ENCODE measurements around the gene MOB2. TPM values are rescaled to one million over a fixed set of nuclear protein-coding genes. Genes with fewer than 3 reads are reported as not detected.

MOB2 gene
- polyA plus RNA-seq, 3 donors: 22.1 to 44.1 (median 22.5) TPM

DNA sequence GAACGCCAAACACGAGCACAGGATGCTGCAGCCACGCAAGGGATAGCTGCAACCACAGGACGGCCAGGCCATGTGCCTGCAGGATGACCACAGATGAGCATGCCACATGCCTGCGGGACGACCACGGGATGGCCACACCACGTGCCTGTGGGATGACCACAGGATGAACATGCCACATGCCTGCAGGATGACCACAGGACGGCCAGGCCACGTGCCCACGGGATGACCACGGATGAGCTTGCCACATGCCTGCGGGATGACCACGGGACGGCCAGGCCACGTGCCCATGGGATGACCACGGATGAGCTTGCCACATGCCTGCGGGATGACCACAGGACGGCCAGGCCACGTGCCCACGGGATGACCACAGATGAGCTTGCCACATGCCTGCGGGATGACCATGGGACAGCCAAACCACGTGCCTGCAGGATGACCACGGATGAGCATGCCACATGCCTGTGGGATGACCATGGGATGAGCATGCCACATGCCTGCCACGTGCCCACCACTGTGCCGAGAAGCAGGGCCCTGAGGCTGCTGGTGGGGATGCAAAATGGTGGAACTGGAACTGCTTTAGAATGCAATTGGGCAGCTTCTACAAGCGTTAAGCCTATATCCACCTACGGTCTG, 12.8 kb upstream of the MOB2 start:
- TF ChIP-seq, protein P1, sequence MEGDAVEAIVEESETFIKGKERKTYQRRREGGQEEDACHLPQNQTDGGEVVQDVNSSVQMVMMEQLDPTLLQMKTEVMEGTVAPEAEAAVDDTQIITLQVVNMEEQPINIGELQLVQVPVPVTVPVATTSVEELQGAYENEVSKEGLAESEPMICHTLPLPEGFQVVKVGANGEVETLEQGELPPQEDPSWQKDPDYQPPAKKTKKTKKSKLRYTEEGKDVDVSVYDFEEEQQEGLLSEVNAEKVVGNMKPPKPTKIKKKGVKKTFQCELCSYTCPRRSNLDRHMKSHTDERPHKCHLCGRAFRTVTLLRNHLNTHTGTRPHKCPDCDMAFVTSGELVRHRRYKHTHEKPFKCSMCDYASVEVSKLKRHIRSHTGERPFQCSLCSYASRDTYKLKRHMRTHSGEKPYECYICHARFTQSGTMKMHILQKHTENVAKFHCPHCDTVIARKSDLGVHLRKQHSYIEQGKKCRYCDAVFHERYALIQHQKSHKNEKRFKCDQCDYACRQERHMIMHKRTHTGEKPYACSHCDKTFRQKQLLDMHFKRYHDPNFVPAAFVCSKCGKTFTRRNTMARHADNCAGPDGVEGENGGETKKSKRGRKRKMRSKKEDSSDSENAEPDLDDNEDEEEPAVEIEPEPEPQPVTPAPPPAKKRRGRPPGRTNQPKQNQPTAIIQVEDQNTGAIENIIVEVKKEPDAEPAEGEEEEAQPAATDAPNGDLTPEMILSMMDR (IDR thresholded peaks at IDR 0.05): no peak
- peaks cover 20 to 41% of the 10 kb centered on the region in 2 donors for H3K36me3 Mint-ChIP-seq
- no peak overlapping the region for H2AFZ ChIP-seq (ENCODE audit: insufficient read depth, low read depth, low read length, poor library complexity, severe bottlenecking)
- H3K79me2 ChIP-seq (ENCODE audit: insufficient read depth, low read length): peaks cover 85% of the 10 kb centered on the region
- H3K4me3 ChIP-seq (replicated peaks in 1 of 3; ENCODE audit: low read depth in 2 of 3, low read length in 3 of 3): no peak overlapping the region
- intact Hi-C loops (cut with micrococcal nuclease): no loop called here
- WGBS (ENCODE audit: insufficient coverage): 93% methylated on average over 26 of the region's 28 CpGs
- peaks cover 0 to 4% (median 0%) of the 10 kb centered on the region in 3 donors for H3K27me3 Mint-ChIP-seq (ENCODE audit: low read depth in 3 of 3)
- no peak overlapping the region for H3K27ac ChIP-seq (ENCODE audit: low read depth in 1 of 2, low read length in 2 of 2)
- H3K9me3 ChIP-seq (replicated peaks in 1 of 2; ENCODE audit: control insufficient read depth in 1 of 2, insufficient read depth in 1 of 2, low read length in 2 of 2): no peaks in the 10 kb centered on the region
- peaks cover 0 to 9% (median 3%) of the 10 kb centered on the region in 7 donors for H3K9me3 Mint-ChIP-seq
- no peak overlapping the region for H3K27ac Mint-ChIP-seq
- no peak overlapping the region for H3K9ac ChIP-seq (ENCODE audit: insufficient read depth, low read length, poor library complexity, severe bottlenecking)
- H3K4me2 ChIP-seq (replicated peaks; ENCODE audit: extremely low read depth, low read length, poor library complexity, severe bottlenecking): no peak overlapping the region
- H3K27me3 ChIP-seq (ENCODE audit: control insufficient read depth in 2 of 2, insufficient read depth in 2 of 2, low read length in 2 of 2): no peaks in the 10 kb centered on the region
- peaks cover 6 to 25% of the 10 kb centered on the region in 2 donors for H3K36me3 ChIP-seq (replicated peaks in 1 of 2; ENCODE audit: control insufficient read depth in 1 of 2, insufficient read depth in 2 of 2, low read length in 2 of 2)
- no peak overlapping the region for H3K4me3 Mint-ChIP-seq
- H3K4me1 Mint-ChIP-seq: peaks cover 12% of the 10 kb centered on the region
- DNase-seq: no peak
- H4K20me1 ChIP-seq (ENCODE audit: insufficient read depth, low read length): peaks cover 100% of the 10 kb centered on the region
- H3K4me1 ChIP-seq (ENCODE audit: control insufficient read depth in 1 of 2, insufficient read depth in 2 of 2, low read length in 2 of 2): peaks cover 0 to 5% of the 10 kb centered on the region in 2 donors

DNA sequence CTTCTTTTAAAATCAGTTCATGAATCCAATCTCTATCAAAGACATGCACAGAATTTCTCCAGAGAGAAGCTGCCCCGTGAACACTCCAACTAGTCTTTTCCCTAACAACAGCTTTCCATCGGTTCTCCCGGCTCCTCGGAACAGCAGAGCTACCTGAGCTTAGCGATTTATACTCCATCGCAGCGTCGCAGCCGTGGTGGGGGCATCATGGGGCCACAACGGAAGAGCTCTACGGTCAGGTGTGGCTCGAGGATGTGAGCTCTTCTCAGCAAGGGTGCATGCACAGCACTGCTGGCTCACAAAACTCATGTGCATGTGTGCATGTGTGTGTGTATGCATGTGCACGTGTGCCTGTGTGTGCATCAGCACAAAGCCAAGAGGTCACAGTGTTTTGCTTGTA, 11.7 kb upstream of the MOB2 start:
- no peak for DNase-seq
- H3K9me3 ChIP-seq (replicated peaks in 1 of 2; ENCODE audit: control insufficient read depth in 1 of 2, insufficient read depth in 1 of 2, low read length in 2 of 2): no peaks in the 10 kb centered on the region
- H3K4me1 ChIP-seq (ENCODE audit: control insufficient read depth in 1 of 2, insufficient read depth in 2 of 2, low read length in 2 of 2): peaks cover 5 to 13% of the 10 kb centered on the region in 2 donors
- H3K9ac ChIP-seq (ENCODE audit: insufficient read depth, low read length, poor library complexity, severe bottlenecking): no peak overlapping the region
- H3K27me3 ChIP-seq (ENCODE audit: control insufficient read depth in 2 of 2, insufficient read depth in 2 of 2, low read length in 2 of 2): no peaks in the 10 kb centered on the region
- H3K36me3 ChIP-seq (replicated peaks in 1 of 2; ENCODE audit: control insufficient read depth in 1 of 2, insufficient read depth in 2 of 2, low read length in 2 of 2): peaks cover 6 to 25% of the 10 kb centered on the region in 2 donors
- peaks cover 0 to 4% (median 0%) of the 10 kb centered on the region in 3 donors for H3K27me3 Mint-ChIP-seq (ENCODE audit: low read depth in 3 of 3)
- no peak overlapping the region for H3K4me3 ChIP-seq (replicated peaks in 1 of 3; ENCODE audit: low read depth in 2 of 3, low read length in 3 of 3)
- intact Hi-C loops (cut with micrococcal nuclease): no loop called here
- WGBS (ENCODE audit: insufficient coverage): 96% methylated on average over 13 of the region's 13 CpGs
- peaks cover 100% of the 10 kb centered on the region for H4K20me1 ChIP-seq (ENCODE audit: insufficient read depth, low read length)
- no peak overlapping the region for H2AFZ ChIP-seq (ENCODE audit: insufficient read depth, low read depth, low read length, poor library complexity, severe bottlenecking)
- no peak overlapping the region for H3K4me3 Mint-ChIP-seq
- no peak overlapping the region for H3K4me2 ChIP-seq (replicated peaks; ENCODE audit: extremely low read depth, low read length, poor library complexity, severe bottlenecking)
- peaks cover 20 to 37% of the 10 kb centered on the region in 2 donors for H3K36me3 Mint-ChIP-seq
- peaks cover 0 to 9% (median 3%) of the 10 kb centered on the region in 7 donors for H3K9me3 Mint-ChIP-seq
- H3K27ac Mint-ChIP-seq: peak overlapping the region in 1 of 7 donors; percentile 23
- H3K27ac ChIP-seq (ENCODE audit: low read depth in 1 of 2, low read length in 2 of 2): no peak overlapping the region
- H3K79me2 ChIP-seq (ENCODE audit: insufficient read depth, low read length): peaks cover 85% of the 10 kb centered on the region
- TF ChIP-seq, protein P1 (IDR thresholded peaks at IDR 0.05): no peak
- peaks cover 22% of the 10 kb centered on the region for H3K4me1 Mint-ChIP-seq

All from CD14-positive monocyte (primary cell).